Omental fat pad (tissue), 4 donors: ENCODE results near the gene STAT6. TPM values are rescaled to one million over a fixed set of nuclear protein-coding genes. Genes with fewer than 3 reads are reported as not detected.

Source experiments
- ATAC-seq: fragments of 150-250 bp; one replicate; pipeline ENCODE4 v1.9.1; 2016; ENCODE audit warnings: mild to moderate bottlenecking, moderate library complexity; ENCODE audit not compliant: low FRiP score
- DNase-seq: peaks from one replicate; pipeline ENCODE4 v3.0.0-alpha.2; 2019; ENCODE audit warnings: low spot score
- CTCF ChIP-seq, 3 donors: fragments of 450-650 bp; IDR thresholded peaks; one replicate each; pipeline ENCODE4 v1.5.1; 2016 to 2017; ENCODE audit warnings: antibody characterized with exemption in 3 of 3, mild to moderate bottlenecking in 3 of 3, moderate library complexity in 2 of 3
- total RNA-seq, 4 donors: library from RNA; depleted of rRNA; stranded (reverse); fragments of >200 nt; gene quantifications; one replicate each; pipeline ENCODE4 v1.1.0, GENCODE V29; 2016

Gene STAT6
- total RNA-seq, 4 donors from 2014 or later, result 112 to 234 (median 124) TPM

GRCh38 chr12:57146092-57146491, 34.9 kb upstream of the STAT6 start:
- TF ChIP-seq CTCF (IDR thresholded peaks at IDR 0.05), result no peak
- ATAC-seq, result no peak
- no peak for DNase-seq

GRCh38 chr12:57145460-57146059, 34.4 kb upstream of the STAT6 start:
- no peak for DNase-seq
- ATAC-seq, result no peak
- TF ChIP-seq CTCF (IDR thresholded peaks at IDR 0.05), result no peak

- DNase-seq (no peak), ATAC-seq (no peak)
- no peak for TF ChIP-seq CTCF (IDR thresholded peaks at IDR 0.05)
These were observed 32.3 kb upstream of the STAT6 start for GRCh38 chr12:57143454-57143853.

DNA sequence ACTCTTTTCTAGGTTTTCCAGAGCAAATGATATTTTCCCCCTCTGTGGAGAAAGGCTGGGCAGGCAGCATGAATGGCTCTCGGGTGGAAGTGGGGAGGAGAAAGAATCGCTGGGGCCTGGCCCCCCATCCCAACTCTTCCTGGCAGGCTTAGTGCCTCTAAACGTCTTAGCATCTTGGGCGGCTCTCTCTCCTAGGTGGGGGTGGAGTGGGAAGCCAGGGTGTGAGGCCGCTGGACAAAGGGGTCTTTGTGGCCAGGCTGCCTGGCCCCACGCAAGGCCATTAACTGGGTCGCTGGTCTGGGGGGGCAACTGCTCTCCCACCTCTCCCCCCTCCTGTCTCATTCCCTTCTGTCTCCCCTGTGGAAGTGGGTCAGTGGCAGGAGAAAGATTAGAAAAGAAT, 31.6 kb upstream of the STAT6 start:
- DNase-seq (no peak), ATAC-seq (no peak)
- TF ChIP-seq CTCF (IDR thresholded peaks at IDR 0.05), result no peak

- DNase-seq (no peak), ATAC-seq (no peak)
- TF ChIP-seq CTCF (IDR thresholded peaks at IDR 0.05), result no peak
These were observed 31.0 kb upstream of the STAT6 start for GRCh38 chr12:57142121-57142520.

DNA sequence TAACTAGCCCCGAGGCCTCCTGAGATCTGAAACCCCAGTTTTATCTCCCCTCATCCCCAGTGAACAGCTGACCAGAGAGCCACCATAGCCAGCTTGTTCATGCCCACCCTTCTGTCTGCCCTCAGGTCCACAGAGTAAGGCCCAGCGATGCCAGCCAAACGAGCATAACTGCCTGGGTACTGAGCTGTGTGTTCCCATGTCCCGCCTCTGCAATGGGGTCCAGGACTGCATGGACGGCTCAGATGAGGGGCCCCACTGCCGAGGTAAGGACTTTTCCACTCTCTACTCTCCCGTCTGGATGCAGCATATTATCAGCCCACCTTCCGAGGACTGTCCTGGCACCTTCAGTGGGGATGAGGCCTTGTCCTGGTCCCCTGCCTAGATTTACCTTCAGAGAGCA, 30.1 kb upstream of the STAT6 start:
- DNase-seq (no peak), ATAC-seq (no peak)
- TF ChIP-seq CTCF (IDR thresholded peaks at IDR 0.05), result no peak

DNA sequence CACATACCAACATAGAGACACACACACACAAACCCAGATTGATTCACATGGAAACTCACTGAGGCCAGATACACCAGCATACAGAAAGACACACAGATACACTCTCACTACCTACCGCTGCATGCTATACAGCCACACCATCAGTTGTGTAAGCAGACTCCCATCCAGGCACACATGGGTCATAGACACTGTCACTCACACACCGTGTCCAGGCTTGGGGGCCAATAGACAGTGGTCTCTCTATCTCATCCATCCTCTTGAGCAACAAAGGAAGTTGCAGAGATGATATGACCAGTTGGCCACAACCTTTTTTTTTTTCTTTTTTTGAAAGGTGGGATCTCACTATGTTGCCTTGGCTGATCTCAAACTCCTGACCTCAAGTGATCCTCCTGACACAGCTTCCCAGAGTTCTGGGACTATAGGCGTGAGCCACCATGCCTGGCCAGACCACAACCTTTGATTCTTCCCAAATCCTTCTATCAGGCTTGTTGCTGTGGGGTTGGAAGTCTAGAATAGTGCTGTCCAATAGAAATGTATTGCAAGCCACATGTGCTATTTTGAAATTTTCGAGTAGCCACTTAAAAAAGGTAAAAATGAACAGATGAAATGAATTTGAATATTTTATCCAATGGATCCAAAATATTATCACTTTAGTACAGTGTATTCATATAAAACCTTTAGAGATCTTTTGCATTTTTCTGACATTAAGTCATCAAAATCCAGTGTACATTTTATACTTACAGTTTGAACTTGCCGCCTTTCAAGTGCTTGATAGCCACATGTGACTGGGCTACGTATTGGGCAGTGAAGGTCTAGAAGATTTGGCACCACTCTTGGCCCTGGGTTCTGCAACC, 28.9 kb upstream of the STAT6 start:
- no peak for TF ChIP-seq CTCF (IDR thresholded peaks at IDR 0.05)
- ATAC-seq (no peak), DNase-seq (no peak)
